GM21528 (cell line): Measurements from ENCODE around the gene FAM3D.

Experiments
- ATAC-seq: cut with Tn5 transposase; IDR thresholded peaks from one replicate; pipeline ENCODE4 v1.9.1; 2021; ENCODE audit warnings: mild to moderate bottlenecking, moderate library complexity; ENCODE audit not compliant: unreplicated experiment, low FRiP score

The FAM3D gene

GRCh38 chr3:58629629-58630028, 36.9 kb downstream of the FAM3D start:
- ATAC-seq, result no peak

GRCh38 chr3:58628823-58629562, 37.6 kb downstream of the FAM3D start:
- no peak for ATAC-seq

- ATAC-seq, result no peak
Measured at GRCh38 chr3:58627941-58628340, 38.6 kb downstream of the FAM3D start.

- ATAC-seq, result no peak
Measured at GRCh38 chr3:58627570-58627885, 39.0 kb downstream of the FAM3D start.

- no peak for ATAC-seq
Measured at GRCh38 chr3:58626841-58627569, 39.6 kb downstream of the FAM3D start.

GRCh38 chr3:58625196-58625824, 41.3 kb downstream of the FAM3D start:
- ATAC-seq, result no peak

- ATAC-seq, result no peak
Measured at GRCh38 chr3:58624550-58624949, 42.0 kb downstream of the FAM3D start.

- no peak for ATAC-seq
Measured at GRCh38 chr3:58623961-58624360, 42.6 kb downstream of the FAM3D start.

GRCh38 chr3:58623478-58623877, 43.1 kb downstream of the FAM3D start:
- ATAC-seq, result no peak

- no peak for ATAC-seq
Measured at GRCh38 chr3:58622892-58623291, 43.7 kb downstream of the FAM3D start.

GRCh38 chr3:58622436-58622835, 44.1 kb downstream of the FAM3D start:
- no peak for ATAC-seq

- no peak for ATAC-seq
Measured at GRCh38 chr3:58621086-58621830, 45.3 kb downstream of the FAM3D start.

GRCh38 chr3:58620421-58620820, 46.2 kb downstream of the FAM3D start:
- ATAC-seq, result no peak

GRCh38 chr3:58617338-58617761, 49.2 kb downstream of the FAM3D start:
- no peak for ATAC-seq

GRCh38 chr3:58613236-58614132, 53.1 kb downstream of the FAM3D start:
- ATAC-seq, result no peak

- no peak for ATAC-seq
Measured at GRCh38 chr3:58612830-58613229, 53.7 kb downstream of the FAM3D start.

- no peak for ATAC-seq
Measured at GRCh38 chr3:58609990-58610389, 56.6 kb downstream of the FAM3D start.

- ATAC-seq, result no peak
Measured at GRCh38 chr3:58608648-58609047, 57.9 kb downstream of the FAM3D start.

GRCh38 chr3:58607816-58608215, 58.8 kb downstream of the FAM3D start:
- no peak for ATAC-seq

GRCh38 chr3:58606693-58607092, 59.9 kb downstream of the FAM3D start:
- no peak for ATAC-seq
